Heart right ventricle (tissue), 16 donors: ENCODE data around the gene BCOR. TPM values are rescaled to one million over a fixed set of nuclear protein-coding genes. Genes with fewer than 3 reads are reported as not detected.

Source experiments
- ATAC-seq, 8 donors: fragments of 200-7000 bp; cut with Tn5 transposase; one replicate each; pipeline ENCODE4 v1.9.1; 2020; ENCODE audit warnings: mild to moderate bottlenecking in 8 of 8, moderate library complexity in 8 of 8, moderate number of reproducible peaks in 1 of 8
- DNase-seq, 2 donors: peaks; one replicate each; pipeline ENCODE4 v3.0.0-alpha.2; 2020
- H3K27ac ChIP-seq, 10 donors: fragments of 200-600 bp; sonication (generic) in 2 of 10; one replicate each; pipeline versions ENCODE4 v1.5.0 to v1.8.0; 2020 to 2022; ENCODE audit warnings: mild to moderate bottlenecking in 3 of 10
- H3K27me3 ChIP-seq, 7 donors: fragments of 200-600 bp; one replicate each; pipeline ENCODE4 v1.8.0; 2021 to 2022; ENCODE audit warnings: mild to moderate bottlenecking in 2 of 7
- H3K36me3 ChIP-seq, 9 donors: fragments of 200-600 bp; sonication (generic) in 1 of 9; one replicate each; pipeline versions ENCODE4 v1.5.0 to v1.8.0; 2020 to 2022; ENCODE audit warnings: mild to moderate bottlenecking in 2 of 9
- H3K4me1 ChIP-seq, 9 donors: fragments of 200-600 bp; sonication (generic) in 1 of 9; one replicate each; pipeline versions ENCODE4 v1.5.0 to v1.8.0; 2020 to 2022; ENCODE audit warnings: mild to moderate bottlenecking in 4 of 9
- H3K4me3 ChIP-seq, 10 donors: fragments of 200-600 bp; sonication (generic) in 2 of 10; one replicate each; pipeline versions ENCODE4 v1.5.0 to v1.8.0; 2020 to 2022; ENCODE audit warnings: mild to moderate bottlenecking in 7 of 10, moderate library complexity in 2 of 10
- H3K9me3 ChIP-seq, 11 donors: fragments of 200-600 bp in 10 of 11; sonication (generic) in 2 of 11; one replicate each; pipeline versions ENCODE4 v1.5.0 to v1.8.0; 2013 to 2022; ENCODE audit warnings: mild to moderate bottlenecking in 2 of 11, control low read depth in 1 of 11, moderate library complexity in 1 of 11
- WGBS, 2 donors: extraction: QIAGEN DNeasy Blood & Tissue Kit; methylation state at CpG; one replicate each; pipeline ENCODE4 v1.1.7; 2013; ENCODE audit warnings: inconsistent platforms in 1 of 2; 5-methylcytosine and 5-hydroxymethylcytosine counted together
- intact Hi-C, 10 donors: fragments of 100-400 bp; cut with DNase I; formaldehyde crosslinking; loops; one replicate each; pipeline versions ENCODE4 v1.11.1 to v1.14.2; 2022
- polyA plus RNA-seq, 2 donors: library from polyadenylated mRNA; stranded (reverse); fragments of 200-250 nt; gene quantifications; one replicate each; pipeline ENCODE4 v1.2.3, GENCODE V29; 2013
- total RNA-seq, 10 donors: library from RNA; stranded (reverse); fragmentation: NEBNext Ultra II Directional in 3 of 10; extraction: Animal tissue kit (Norgen Biotek cat#: 25700) in 3 of 10; gene quantifications; one replicate each; pipeline versions ENCODE4 v1.2.1 to v1.2.4, GENCODE V29; 2021 to 2023
- TF ChIP-seq, protein P1 (sequence below), 9 donors: fragments of 200-600 bp; sonication (generic) in 2 of 9; IDR thresholded peaks; one replicate each; pipeline versions ENCODE4 v1.5.0 to v1.8.0; 2021 to 2022; ENCODE audit warnings: antibody characterized with exemption in 9 of 9, mild to moderate bottlenecking in 5 of 9, moderate library complexity in 1 of 9
- donor health status: Arrhythmogenic right ventricular cardiomyopathy.
- donor health status: ischemic (EF 13 %, LVEDD 7.1; RV severe dilation, severe dysfunction).
- donor health status: healthy with polysubstance abuse.
- donor health status: DM: no; HTN: yes; CAD: no.
- donor health status: DM: no; HTN: no; CAD: no.
- donor health status: ischemic (EF 25% LVEDD 6.9; RV normal size, moderate dysfunction).
- donor health status: ischemic (EF 25% LVEDD 5.7; RV mildly dilated, moderate dysfunction).
- donor health status: healthy.
- donor health status: DM: yes; HTN: yes; CAD: no.
- donor health status: Ischemic cardiomyopathy.
- donor health status: ischemic (EF 35%, LVEDD 5.7; RV mildly dilated, moderate dysfunction).
- donor health status: nonischemic (EF 11% LVEDD 7.7; RV severe dilation, severe dysfunction).
- donor health status: DM: yes; HTN: yes; CAD: no.
- donor health status: PGD.
- donor health status: ischemic (EF 29% LVEDD 5.4; RV normal size, mild dysfunction).
- donor health status: nonischemic (EF 23%, LVEDD 6.1; RV moderate dilation, normal function).

Gene BCOR
- total and polyA plus RNA-seq, 12 donors, result 9.1 to 27.2 (median 19.2) TPM

GRCh38 chrX:40061005-40061404 is 36.8 kb downstream of the BCOR start:
- TF ChIP-seq, protein P1, sequence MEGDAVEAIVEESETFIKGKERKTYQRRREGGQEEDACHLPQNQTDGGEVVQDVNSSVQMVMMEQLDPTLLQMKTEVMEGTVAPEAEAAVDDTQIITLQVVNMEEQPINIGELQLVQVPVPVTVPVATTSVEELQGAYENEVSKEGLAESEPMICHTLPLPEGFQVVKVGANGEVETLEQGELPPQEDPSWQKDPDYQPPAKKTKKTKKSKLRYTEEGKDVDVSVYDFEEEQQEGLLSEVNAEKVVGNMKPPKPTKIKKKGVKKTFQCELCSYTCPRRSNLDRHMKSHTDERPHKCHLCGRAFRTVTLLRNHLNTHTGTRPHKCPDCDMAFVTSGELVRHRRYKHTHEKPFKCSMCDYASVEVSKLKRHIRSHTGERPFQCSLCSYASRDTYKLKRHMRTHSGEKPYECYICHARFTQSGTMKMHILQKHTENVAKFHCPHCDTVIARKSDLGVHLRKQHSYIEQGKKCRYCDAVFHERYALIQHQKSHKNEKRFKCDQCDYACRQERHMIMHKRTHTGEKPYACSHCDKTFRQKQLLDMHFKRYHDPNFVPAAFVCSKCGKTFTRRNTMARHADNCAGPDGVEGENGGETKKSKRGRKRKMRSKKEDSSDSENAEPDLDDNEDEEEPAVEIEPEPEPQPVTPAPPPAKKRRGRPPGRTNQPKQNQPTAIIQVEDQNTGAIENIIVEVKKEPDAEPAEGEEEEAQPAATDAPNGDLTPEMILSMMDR (IDR thresholded peaks at IDR 0.05), result no peak
- H3K27me3 ChIP-seq, result peaks cover 0 to 13% (median 0%) of the 10 kb centered on the region in 7 donors
- no peak overlapping the region for H3K4me3 ChIP-seq
- ATAC-seq (no peak), DNase-seq (no peak)
- peaks cover 0 to 6% (median 0%) of the 10 kb centered on the region in 9 donors for H3K4me1 ChIP-seq
- H3K27ac ChIP-seq, result no peak overlapping the region
- intact Hi-C loops, result no loop called here
- no peaks in the 10 kb centered on the region for H3K9me3 ChIP-seq
- WGBS, 2 donors, result 87 to 89% methylated on average over 10 of the region's 10 CpGs
- peaks cover 0 to 87% (median 14%) of the 10 kb centered on the region in 9 donors for H3K36me3 ChIP-seq

GRCh38 chrX:40060356-40060845 is 37.4 kb downstream of the BCOR start:
- H3K4me3 ChIP-seq, result no peak overlapping the region
- intact Hi-C loops, result no loop called here
- peaks cover 0 to 93% (median 15%) of the 10 kb centered on the region in 9 donors for H3K36me3 ChIP-seq
- 98% methylated on average over 7 of the region's 7 CpGs for WGBS, 2 donors
- no peak overlapping the region for H3K27ac ChIP-seq
- DNase-seq (no peak), ATAC-seq (no peak)
- peaks cover 0 to 13% (median 0%) of the 10 kb centered on the region in 7 donors for H3K27me3 ChIP-seq
- peaks cover 0 to 5% (median 0%) of the 10 kb centered on the region in 9 donors for H3K4me1 ChIP-seq
- TF ChIP-seq, protein P1 (IDR thresholded peaks at IDR 0.05), result no peak
- no peaks in the 10 kb centered on the region for H3K9me3 ChIP-seq

DNA sequence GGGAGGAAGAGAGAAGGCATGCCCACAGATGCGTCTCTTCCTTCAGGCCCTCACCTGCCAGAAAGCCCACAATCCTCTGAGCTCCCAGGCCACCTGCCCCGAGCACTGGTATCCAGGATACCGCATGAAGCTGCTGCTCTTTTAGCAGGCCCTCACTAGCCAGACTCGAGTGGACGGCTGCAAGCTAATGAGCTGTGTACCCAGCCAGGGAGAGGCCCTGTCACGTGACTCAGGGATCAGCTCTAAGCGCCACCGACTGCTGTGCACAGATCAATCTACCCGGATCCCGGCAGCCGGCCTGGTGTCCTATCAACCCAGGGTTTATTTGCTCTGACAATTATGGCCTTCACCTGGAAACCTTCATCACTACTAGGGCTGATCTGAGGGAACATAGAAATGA is 39.0 kb downstream of the BCOR start:
- Histone ChIP-seq H3K4me1 (no peaks in the 10 kb centered on the region), H3K4me3 (no peak overlapping the region), H3K27me3 (peaks cover 0 to 7% (median 0%) of the 10 kb centered on the region in 7 donors), H3K9me3 (peaks cover 0 to 2% (median 0%) of the 10 kb centered on the region in 11 donors), H3K27ac (no peak overlapping the region), H3K36me3 (peaks cover 0 to 98% (median 22%) of the 10 kb centered on the region in 9 donors)
- intact Hi-C loops, result no loop called here
- TF ChIP-seq, protein P1 (IDR thresholded peaks at IDR 0.05), result no peak
- ATAC-seq (no peak), DNase-seq (no peak)
- WGBS, 2 donors, result 77 to 84% methylated on average over 11 of the region's 11 CpGs

- no peak for DNase-seq
- H3K36me3 ChIP-seq, result peaks cover 0 to 97% (median 27%) of the 10 kb centered on the region in 9 donors
- no peak for ATAC-seq
- H3K27me3 ChIP-seq, result no peaks in the 10 kb centered on the region
- H3K4me1 ChIP-seq, result no peaks in the 10 kb centered on the region
- TF ChIP-seq, protein P1 (IDR thresholded peaks at IDR 0.05), result peak in 1 of 9 donors; percentile 15
- H3K27ac ChIP-seq, result no peak overlapping the region
- intact Hi-C loops, result no loop called here
- WGBS, 2 donors, result 96 to 97% methylated on average over 9 of the region's 9 CpGs
- no peak overlapping the region for H3K4me3 ChIP-seq
- H3K9me3 ChIP-seq, result peaks cover 0 to 15% (median 0%) of the 10 kb centered on the region in 11 donors
These were observed 40.4 kb downstream of the BCOR start for GRCh38 chrX:40057405-40057804.
